CD14-positive monocyte (primary cell): ENCODE results near the gene NBPF1. TPM values are rescaled to one million over a fixed set of nuclear protein-coding genes. Genes with fewer than 3 reads are reported as not detected.
"Not testable (repeated sequence)": the region's sequence is repeated elsewhere in the genome, so short reads cannot be mapped to it uniquely, and the experiment has no call there.

Source experiments
- DNase-seq, 3 donors: peaks; one replicate each; pipeline ENCODE4 v3.0.0-alpha.2; 2011 to 2022
- H2AFZ ChIP-seq: 2 replicates; pipeline ENCODE4 v1.6.0; 2012; ENCODE audit warnings: mild to moderate bottlenecking, low read depth, low read length, inconsistent platforms; ENCODE audit not compliant: insufficient read depth, poor library complexity, severe bottlenecking
- H3K27ac ChIP-seq, 2 donors: 1 replicate in 1 of 2; 2 replicates in 1 of 2; pipeline ENCODE4 v1.5.1; 2012 to 2013; ENCODE audit warnings: low read length in 2 of 2, control low read depth in 1 of 2, inconsistent platforms in 1 of 2, low read depth in 1 of 2, mild to moderate bottlenecking in 1 of 2
- H3K27me3 ChIP-seq, 2 donors: one replicate each; pipeline versions ENCODE4 v1.6.0 to v1.6.1; 2011 to 2013; ENCODE audit warnings: low read length in 2 of 2; ENCODE audit not compliant: control insufficient read depth in 2 of 2, insufficient read depth in 2 of 2
- H3K36me3 ChIP-seq, 2 donors: replicated peaks in 1 of 2; 1 replicate in 1 of 2; 2 replicates in 1 of 2; pipeline versions ENCODE4 v1.5.1 to v1.6.1; 2012 to 2013; ENCODE audit warnings: low read length in 2 of 2, control low read depth in 1 of 2, inconsistent platforms in 1 of 2, mild to moderate bottlenecking in 1 of 2; ENCODE audit not compliant: insufficient read depth in 2 of 2, control insufficient read depth in 1 of 2
- H3K4me1 ChIP-seq, 2 donors: 1 replicate in 1 of 2; 2 replicates in 1 of 2; pipeline versions ENCODE4 v1.5.1 to v1.6.1; 2012 to 2013; ENCODE audit warnings: low read length in 2 of 2, control low read depth in 1 of 2, inconsistent platforms in 1 of 2, mild to moderate bottlenecking in 1 of 2, moderate library complexity in 1 of 2; ENCODE audit not compliant: insufficient read depth in 2 of 2, control insufficient read depth in 1 of 2
- H3K4me2 ChIP-seq: replicated peaks from 2 replicates; pipeline ENCODE3; 2012; ENCODE audit warnings: low read length, moderate library complexity, mild to moderate bottlenecking; ENCODE audit not compliant: poor library complexity, severe bottlenecking; ENCODE audit errors: extremely low read depth
- H3K4me3 ChIP-seq, 3 experiments: fragments of 200-600 bp in 1 of 3; sonication (generic) in 1 of 3; replicated peaks in 1 of 3; 1 replicate in 2 of 3; 2 replicates in 1 of 3; pipeline ENCODE4 v1.5.1; 2011 to 2013; ENCODE audit warnings: low read length in 3 of 3, mild to moderate bottlenecking in 3 of 3, control low read depth in 2 of 3, low read depth in 2 of 3, inconsistent platforms in 1 of 3, moderate library complexity in 1 of 3
- H3K79me2 ChIP-seq: 2 replicates; pipeline ENCODE4 v1.6.0; 2012; ENCODE audit warnings: mild to moderate bottlenecking, control low read depth, inconsistent platforms, low read length, moderate library complexity; ENCODE audit not compliant: insufficient read depth
- H3K9ac ChIP-seq: 2 replicates; pipeline ENCODE4 v1.6.0; 2017; ENCODE audit warnings: low read length, mild to moderate bottlenecking; ENCODE audit not compliant: insufficient read depth, poor library complexity, severe bottlenecking
- H3K9me3 ChIP-seq, 2 donors: replicated peaks in 1 of 2; 1 replicate in 1 of 2; 2 replicates in 1 of 2; pipeline versions ENCODE4 v1.5.1 to v1.6.1; 2012 to 2013; ENCODE audit warnings: low read length in 2 of 2, control low read depth in 1 of 2; ENCODE audit not compliant: control insufficient read depth in 1 of 2, insufficient read depth in 1 of 2
- H4K20me1 ChIP-seq: 2 replicates; pipeline ENCODE4 v1.6.0; 2012; ENCODE audit warnings: mild to moderate bottlenecking, low read length, control low read depth, moderate library complexity; ENCODE audit not compliant: insufficient read depth
- H3K27ac Mint-ChIP-seq, 7 donors: one replicate each; pipeline ENCODE4 v1.8.0; 2020; ENCODE audit warnings: mild to moderate bottlenecking in 7 of 7, mixed read lengths in 7 of 7, moderate library complexity in 6 of 7, inconsistent platforms in 2 of 7
- H3K27me3 Mint-ChIP-seq, 3 donors: one replicate each; pipeline ENCODE4 v1.8.0; 2021 to 2022; ENCODE audit warnings: low read depth in 3 of 3, mild to moderate bottlenecking in 3 of 3, mixed read lengths in 3 of 3, moderate library complexity in 3 of 3, inconsistent platforms in 1 of 3
- H3K36me3 Mint-ChIP-seq, 2 donors: one replicate each; pipeline ENCODE4 v1.8.0; 2020; ENCODE audit warnings: mixed read lengths in 2 of 2, inconsistent platforms in 1 of 2, mild to moderate bottlenecking in 1 of 2
- H3K4me1 Mint-ChIP-seq: one replicate; pipeline ENCODE4 v1.8.0; 2020; ENCODE audit warnings: mild to moderate bottlenecking, mixed read lengths
- H3K4me3 Mint-ChIP-seq, 2 donors: one replicate each; pipeline ENCODE4 v1.8.0; 2020; ENCODE audit warnings: mild to moderate bottlenecking in 2 of 2, mixed read lengths in 2 of 2, moderate library complexity in 1 of 2
- H3K9me3 Mint-ChIP-seq, 7 donors: one replicate each; pipeline ENCODE4 v1.8.0; 2020 to 2022; ENCODE audit warnings: mixed read lengths in 7 of 7, mild to moderate bottlenecking in 6 of 7, moderate library complexity in 6 of 7, inconsistent platforms in 2 of 7
- whole genome bisulfite sequencing: methylation state at CpG from one replicate; pipeline ENCODE4 v1.1.5; 2013; ENCODE audit warnings: missing lambda C conversion rate; ENCODE audit not compliant: insufficient coverage; 5-methylcytosine and 5-hydroxymethylcytosine counted together
- intact Hi-C, 2 donors: fragments of 100-400 bp; cut with micrococcal nuclease; formaldehyde crosslinking; loops; one replicate each; pipeline versions ENCODE4 v1.15.0 to v1.15.1; 2023
- polyA plus RNA-seq, 3 donors: library from polyadenylated mRNA; depleted of rRNA in 1 of 3; unstranded in 2 of 3; stranded (reverse) in 1 of 3; fragments of 300-500 nt in 2 of 3; fragments of >200 nt in 1 of 3; fragmentation: Illumina TruSeq in 2 of 3; gene quantifications; 1 replicate in 2 of 3; 2 replicates in 1 of 3; pipeline ENCODE4 v1.2.3, GENCODE V29; 2012 to 2021

NBPF1 gene
- polyA plus RNA-seq, 3 donors, result 2.6 to 9.0 (median 4.3) TPM

- H3K79me2 ChIP-seq, DNase-seq, H2AFZ ChIP-seq, H3K4me3 ChIP-seq, H3K4me2 ChIP-seq, H3K27ac ChIP-seq, H3K4me1 Mint-ChIP-seq, H3K36me3 Mint-ChIP-seq, H3K9me3 Mint-ChIP-seq, H3K27ac Mint-ChIP-seq, H3K4me3 Mint-ChIP-seq, H3K9ac ChIP-seq, H3K4me1 ChIP-seq, H3K27me3 Mint-ChIP-seq, H3K27me3 ChIP-seq, H3K9me3 ChIP-seq, H4K20me1 ChIP-seq, intact Hi-C loops: not testable (repeated sequence)
- peaks cover 31 to 38% of the 10 kb centered on the region in 2 donors for H3K36me3 ChIP-seq
- no CpG with 5 or more reads among the region's 2 CpGs for WGBS
Observed at GRCh38 chr1:16603623-16604022, 9.7 kb downstream of the NBPF1 start.

GRCh38 chr1:16602336-16603011 is 10.9 kb downstream of the NBPF1 start:
- H3K36me3 ChIP-seq, result peaks cover 21 to 26% of the 10 kb centered on the region in 2 donors
- H3K36me3 Mint-ChIP-seq, H3K9me3 ChIP-seq, H3K4me3 Mint-ChIP-seq, H3K27ac Mint-ChIP-seq, H3K9ac ChIP-seq, H3K79me2 ChIP-seq, H3K4me2 ChIP-seq, H3K27ac ChIP-seq, intact Hi-C loops, H3K4me3 ChIP-seq, H3K27me3 Mint-ChIP-seq, H3K27me3 ChIP-seq, DNase-seq, H2AFZ ChIP-seq, H3K9me3 Mint-ChIP-seq, H3K4me1 ChIP-seq, H3K4me1 Mint-ChIP-seq, H4K20me1 ChIP-seq: not testable (repeated sequence)
- WGBS, result no CpG with 5 or more reads among the region's 5 CpGs

GRCh38 chr1:16600855-16601786 is 12.2 kb downstream of the NBPF1 start:
- H3K4me3 ChIP-seq, H3K79me2 ChIP-seq, H3K27ac ChIP-seq, DNase-seq, H3K27me3 ChIP-seq, H3K4me2 ChIP-seq, H3K4me1 ChIP-seq, H3K9me3 Mint-ChIP-seq, H3K27me3 Mint-ChIP-seq, H3K4me1 Mint-ChIP-seq, H2AFZ ChIP-seq, H3K9ac ChIP-seq, H3K27ac Mint-ChIP-seq, H3K4me3 Mint-ChIP-seq, intact Hi-C loops, H4K20me1 ChIP-seq, H3K36me3 Mint-ChIP-seq, H3K9me3 ChIP-seq: not testable (repeated sequence)
- H3K36me3 ChIP-seq, result peaks cover 13 to 14% of the 10 kb centered on the region in 2 donors
- no CpG with 5 or more reads among the region's 7 CpGs for WGBS

- H3K27me3 Mint-ChIP-seq, DNase-seq, H2AFZ ChIP-seq, H4K20me1 ChIP-seq, H3K27ac ChIP-seq, H3K36me3 Mint-ChIP-seq, intact Hi-C loops, H3K79me2 ChIP-seq, H3K4me3 Mint-ChIP-seq, H3K27me3 ChIP-seq, H3K9me3 Mint-ChIP-seq, H3K9me3 ChIP-seq, H3K4me2 ChIP-seq, H3K4me1 ChIP-seq, H3K36me3 ChIP-seq, H3K27ac Mint-ChIP-seq, H3K4me3 ChIP-seq, H3K9ac ChIP-seq, H3K4me1 Mint-ChIP-seq: not testable (repeated sequence)
- no CpG with 5 or more reads among the region's 3 CpGs for WGBS
Observed at GRCh38 chr1:16599326-16599725, 14.0 kb downstream of the NBPF1 start.
